Fibroblast of peridontal ligament (primary cell): ENCODE data around the gene ANKS1A.
"Not testable (repeated sequence)": the region's sequence is repeated elsewhere in the genome, so short reads cannot be mapped to it uniquely, and the experiment has no call there.

ENCODE experiments used
- DNase-seq: peaks from one replicate; pipeline ENCODE4 v3.0.0-alpha.2; 2010; ENCODE audit errors: extremely low read depth

ANKS1A gene

GRCh38 chr6:34994693-34995092 is 105.6 kb downstream of the ANKS1A start:
- no peak for DNase-seq

GRCh38 chr6:34998417-34998816 is 109.4 kb downstream of the ANKS1A start:
- DNase-seq: not testable (repeated sequence)

GRCh38 chr6:34999153-34999552 is 110.1 kb downstream of the ANKS1A start:
- not testable (repeated sequence) for DNase-seq

- DNase-seq: not testable (repeated sequence)
Measured at GRCh38 chr6:34999962-35000361, 110.9 kb downstream of the ANKS1A start.

- not testable (repeated sequence) for DNase-seq
Measured at GRCh38 chr6:35001349-35001748, 112.3 kb downstream of the ANKS1A start.

GRCh38 chr6:35003886-35004530 is 115.0 kb downstream of the ANKS1A start:
- DNase-seq: not testable (repeated sequence)

- no peak for DNase-seq
Measured at GRCh38 chr6:35007016-35007415, 118.0 kb downstream of the ANKS1A start.

GRCh38 chr6:35008858-35009257 is 119.8 kb downstream of the ANKS1A start:
- DNase-seq: no peak

- no peak for DNase-seq
Measured at GRCh38 chr6:35011096-35012041, 122.3 kb downstream of the ANKS1A start.

- DNase-seq: no peak
Measured at GRCh38 chr6:35013701-35014100, 124.6 kb downstream of the ANKS1A start.

- DNase-seq: no peak
Measured at GRCh38 chr6:35014341-35014740, 125.3 kb downstream of the ANKS1A start.

GRCh38 chr6:35014786-35015185 is 125.7 kb downstream of the ANKS1A start:
- peak; percentile 64 for DNase-seq

- no peak for DNase-seq
Measured at GRCh38 chr6:35015476-35015875, 126.4 kb downstream of the ANKS1A start.

GRCh38 chr6:35015996-35016395 is 126.9 kb downstream of the ANKS1A start:
- DNase-seq: no peak

- DNase-seq: peak; percentile 85
Measured at GRCh38 chr6:35016502-35017321, 127.7 kb downstream of the ANKS1A start.

- no peak for DNase-seq
Measured at GRCh38 chr6:35017411-35018181, 128.5 kb downstream of the ANKS1A start.

GRCh38 chr6:35018182-35018519 is 129.1 kb downstream of the ANKS1A start:
- DNase-seq: no peak

- DNase-seq: no peak
Measured at GRCh38 chr6:35018746-35019145, 129.7 kb downstream of the ANKS1A start.

GRCh38 chr6:35019171-35019570 is 130.1 kb downstream of the ANKS1A start:
- DNase-seq: no peak

GRCh38 chr6:35019831-35020230 is 130.8 kb downstream of the ANKS1A start:
- no peak for DNase-seq

GRCh38 chr6:35021004-35021403 is 131.9 kb downstream of the ANKS1A start:
- DNase-seq: no peak
